Measurements from ENCODE around the gene MSTO1. TPM values are rescaled to one million over a fixed set of nuclear protein-coding genes. Genes with fewer than 3 reads are reported as not detected.
"Not testable (repeated sequence)": the region's sequence is repeated elsewhere in the genome, so short reads cannot be mapped to it uniquely, and the experiment has no call there.

The MSTO1 gene
- polyA plus RNA-seq (ENCODE audit: insufficient read length in 3 of 3) = 10 to 100 TPM; 58.7 to 68.5 (median 58.9) TPM
- long read RNA-seq, donor 1, partial matches to known transcripts = 0 of 1 reads
- long read RNA-seq, donor 1, other reads (novel, unspliced or antisense) = 0 of 1 reads
- long read RNA-seq, donor 2 = 0 reads
- long read RNA-seq, donor 3, partial matches to known transcripts = 0 of 1 reads
- long read RNA-seq, donor 3, other reads (novel, unspliced or antisense) = 0 of 1 reads
- long read RNA-seq, donor 4, partial matches to known transcripts = 0 of 5 reads
- long read RNA-seq, donor 4, other reads (novel, unspliced or antisense) = 0 of 5 reads
- long read RNA-seq, donor 5 = 0 reads
- long read RNA-seq, donor 6, partial matches to known transcripts = 0 of 3 reads
- long read RNA-seq, donor 6, other reads (novel, unspliced or antisense) = 0 of 3 reads
- long read RNA-seq, donor 7 = 0 reads
- long read RNA-seq, donor 8, partial matches to known transcripts = 0 of 3 reads
- long read RNA-seq, donor 8, other reads (novel, unspliced or antisense) = 0 of 3 reads
- long read RNA-seq, donor 9, partial matches to known transcripts = 0 of 1 reads
- long read RNA-seq, donor 9, other reads (novel, unspliced or antisense) = 0 of 1 reads
- long read RNA-seq, donor 10, partial matches to known transcripts = 0 of 1 reads
- long read RNA-seq, donor 10, other reads (novel, unspliced or antisense) = 0 of 1 reads
- long read RNA-seq, donor 11 = 0 reads
- long read RNA-seq, donor 12, partial matches to known transcripts = 0 of 1 reads
- long read RNA-seq, donor 12, other reads (novel, unspliced or antisense) = 0 of 1 reads
- long read RNA-seq, donor 13, partial matches to known transcripts = 0 of 1 reads
- long read RNA-seq, donor 13, other reads (novel, unspliced or antisense) = 0 of 1 reads
- long read RNA-seq, donor 14 = 0 reads
- long read RNA-seq, donor 15, partial matches to known transcripts = 0 of 1 reads
- long read RNA-seq, donor 15, other reads (novel, unspliced or antisense) = 0 of 1 reads
- long read RNA-seq, donor 16, partial matches to known transcripts = 5 of 9 reads
- long read RNA-seq, donor 16, other reads (novel, unspliced or antisense) = 0 of 9 reads

GRCh38 chr1:155609515-155610256, at the start of gene MSTO1:
TSS of gene MSTO1 (plus strand) at chr1:155610218. CDS start at chr1:155610249, 31 bp downstream.
- peak; percentile 79 to 96 (median 90) for DNase-seq (ENCODE audit: extremely low read depth in 1 of 11, low read depth in 9 of 11, low spot score in 4 of 11)

- peak in 8 of 11 donors; percentile 2 to 60 (median 29) for DNase-seq (ENCODE audit: extremely low read depth in 1 of 11, low read depth in 9 of 11, low spot score in 4 of 11)
Measured at GRCh38 chr1:155561779-155562580, 48.0 kb upstream of the MSTO1 start.

- peak; percentile 84 to 95 (median 92) for DNase-seq (ENCODE audit: extremely low read depth in 1 of 11, low read depth in 9 of 11, low spot score in 4 of 11)
Measured at GRCh38 chr1:155562581-155563376, 47.2 kb upstream of the MSTO1 start, which contains the start of gene ASH1L. TSS of gene ASH1L (minus strand) at chr1:155562803. CDS start at chr1:155521519, 41,284 bp downstream.

- peak in 1 of 11 donors; percentile 4 for DNase-seq (ENCODE audit: extremely low read depth in 1 of 11, low read depth in 9 of 11, low spot score in 4 of 11)
Measured at GRCh38 chr1:155563377-155564022, 46.5 kb upstream of the MSTO1 start.

GRCh38 chr1:155569988-155570592, 39.9 kb upstream of the MSTO1 start:
- DNase-seq (ENCODE audit: extremely low read depth in 1 of 11, low read depth in 9 of 11, low spot score in 4 of 11) = no peak

GRCh38 chr1:155570593-155570990, 39.4 kb upstream of the MSTO1 start:
- DNase-seq (ENCODE audit: extremely low read depth in 1 of 11, low read depth in 9 of 11, low spot score in 4 of 11) = no peak

- no peak for DNase-seq (ENCODE audit: extremely low read depth in 1 of 11, low read depth in 9 of 11, low spot score in 4 of 11)
Measured at GRCh38 chr1:155574077-155574476, 35.9 kb upstream of the MSTO1 start.

GRCh38 chr1:155575608-155576007, 34.4 kb upstream of the MSTO1 start:
- DNase-seq (ENCODE audit: extremely low read depth in 1 of 11, low read depth in 9 of 11, low spot score in 4 of 11) = not testable (repeated sequence)

- not testable (repeated sequence) for DNase-seq (ENCODE audit: extremely low read depth in 1 of 11, low read depth in 9 of 11, low spot score in 4 of 11)
Measured at GRCh38 chr1:155583846-155584245, 26.2 kb upstream of the MSTO1 start.

GRCh38 chr1:155589282-155589681, 20.7 kb upstream of the MSTO1 start:
- DNase-seq (ENCODE audit: extremely low read depth in 1 of 11, low read depth in 9 of 11, low spot score in 4 of 11) = not testable (repeated sequence)

- not testable (repeated sequence) for DNase-seq (ENCODE audit: extremely low read depth in 1 of 11, low read depth in 9 of 11, low spot score in 4 of 11)
Measured at GRCh38 chr1:155590516-155591247, 19.3 kb upstream of the MSTO1 start.

- peak in 8 of 11 donors; percentile 14 to 58 (median 42) for DNase-seq (ENCODE audit: extremely low read depth in 1 of 11, low read depth in 9 of 11, low spot score in 4 of 11)
Measured at GRCh38 chr1:155591770-155592169, 18.2 kb upstream of the MSTO1 start.

GRCh38 chr1:155595877-155596474, 14.0 kb upstream of the MSTO1 start:
- not testable (repeated sequence) for DNase-seq (ENCODE audit: extremely low read depth in 1 of 11, low read depth in 9 of 11, low spot score in 4 of 11)

GRCh38 chr1:155596864-155597263, 13.2 kb upstream of the MSTO1 start:
- no peak for DNase-seq (ENCODE audit: extremely low read depth in 1 of 11, low read depth in 9 of 11, low spot score in 4 of 11)

- DNase-seq (ENCODE audit: extremely low read depth in 1 of 11, low read depth in 9 of 11, low spot score in 4 of 11) = peak in 4 of 11 donors; percentile 7 to 20 (median 10)
Measured at GRCh38 chr1:155598842-155599331, 11.1 kb upstream of the MSTO1 start.
